Left cardiac atrium (tissue), 4 donors: Measurements from ENCODE around the gene GTSE1. TPM values are rescaled to one million over a fixed set of nuclear protein-coding genes. Genes with fewer than 3 reads are reported as not detected.

ENCODE experiments used
- ATAC-seq, 2 donors: fragments of 200-7000 bp; cut with Tn5 transposase; one replicate each; pipeline ENCODE4 v1.9.1; 2020; ENCODE audit warnings: mild to moderate bottlenecking in 2 of 2, moderate library complexity in 2 of 2
- DNase-seq: peaks from one replicate; pipeline ENCODE4 v3.0.0-alpha.2; 2020
- intact Hi-C, 2 donors: fragments of 100-400 bp; cut with DNase I; formaldehyde crosslinking; loops; one replicate each; pipeline versions ENCODE4 v1.14.1 to v1.15.1; 2022 to 2023
- total RNA-seq, 2 donors: library from RNA; stranded (reverse); fragmentation: NEBNext Ultra II Directional; extraction: Animal tissue kit (Norgen Biotek cat#: 25700); gene quantifications; one replicate each; pipeline ENCODE4 v1.2.1, GENCODE V29; 2021
- donor health status: DM: no; HTN: yes; CAD: no.
- donor health status: DM: no; HTN: yes; CAD: no; lungs with severe emphysema.
- donor health status: DM: yes; HTN: yes; CAD: no.
- donor health status: Dilated cardiomyopathy.

The GTSE1 gene
- total RNA-seq, 2 donors from 2014 or later: 0.24 to 0.94 TPM

DNA sequence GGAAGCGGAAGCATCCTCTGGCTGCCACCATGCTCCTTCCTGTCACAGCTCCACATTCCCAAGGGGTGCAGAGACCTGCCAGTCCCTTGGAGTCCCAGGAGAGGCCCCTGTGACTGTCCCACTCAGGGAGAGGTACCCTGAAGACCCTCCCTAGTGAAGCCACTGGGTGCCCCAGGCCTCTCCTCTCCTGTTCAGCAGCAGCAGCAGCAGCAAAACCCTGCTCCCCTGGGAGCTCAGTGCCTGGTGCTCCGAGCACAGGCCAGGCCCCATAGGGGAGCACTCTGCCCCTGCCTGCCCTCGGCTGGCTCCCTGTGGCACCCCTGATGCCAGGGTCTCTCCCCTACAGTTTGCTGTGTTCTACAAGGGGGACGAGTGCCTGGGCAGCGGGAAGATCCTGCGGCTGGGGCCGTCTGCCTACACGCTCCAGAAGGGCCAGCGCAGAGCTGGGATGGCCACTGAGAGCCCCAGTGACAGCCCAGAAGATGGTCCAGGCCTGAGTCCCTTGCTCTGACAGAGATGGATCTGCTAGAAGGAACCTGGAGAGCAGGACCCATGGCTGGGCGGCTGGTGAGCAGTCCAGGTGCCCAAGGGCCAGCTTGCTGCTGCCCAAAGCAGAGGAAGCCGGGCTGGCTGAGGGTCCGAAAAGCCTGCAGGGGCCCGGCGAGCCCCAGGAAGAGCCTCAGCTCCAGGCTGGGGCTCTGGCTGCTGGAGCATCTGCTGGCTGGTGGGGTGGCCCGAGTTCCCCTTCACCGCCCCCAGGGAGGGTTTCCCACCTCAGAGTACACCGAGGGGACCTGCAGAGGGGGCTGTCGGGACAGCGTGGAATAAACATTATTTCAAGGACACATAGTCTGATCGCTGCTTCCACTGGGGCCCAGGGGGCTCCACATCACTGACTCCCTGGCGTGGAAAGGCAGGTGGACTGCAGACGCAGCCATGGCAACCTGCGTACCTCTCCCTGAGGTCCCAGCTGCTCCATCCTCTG is 60.1 kb downstream of the GTSE1 start:
- no peak for ATAC-seq
- intact Hi-C loops: no loop called here
- DNase-seq: peak; percentile 15

DNA sequence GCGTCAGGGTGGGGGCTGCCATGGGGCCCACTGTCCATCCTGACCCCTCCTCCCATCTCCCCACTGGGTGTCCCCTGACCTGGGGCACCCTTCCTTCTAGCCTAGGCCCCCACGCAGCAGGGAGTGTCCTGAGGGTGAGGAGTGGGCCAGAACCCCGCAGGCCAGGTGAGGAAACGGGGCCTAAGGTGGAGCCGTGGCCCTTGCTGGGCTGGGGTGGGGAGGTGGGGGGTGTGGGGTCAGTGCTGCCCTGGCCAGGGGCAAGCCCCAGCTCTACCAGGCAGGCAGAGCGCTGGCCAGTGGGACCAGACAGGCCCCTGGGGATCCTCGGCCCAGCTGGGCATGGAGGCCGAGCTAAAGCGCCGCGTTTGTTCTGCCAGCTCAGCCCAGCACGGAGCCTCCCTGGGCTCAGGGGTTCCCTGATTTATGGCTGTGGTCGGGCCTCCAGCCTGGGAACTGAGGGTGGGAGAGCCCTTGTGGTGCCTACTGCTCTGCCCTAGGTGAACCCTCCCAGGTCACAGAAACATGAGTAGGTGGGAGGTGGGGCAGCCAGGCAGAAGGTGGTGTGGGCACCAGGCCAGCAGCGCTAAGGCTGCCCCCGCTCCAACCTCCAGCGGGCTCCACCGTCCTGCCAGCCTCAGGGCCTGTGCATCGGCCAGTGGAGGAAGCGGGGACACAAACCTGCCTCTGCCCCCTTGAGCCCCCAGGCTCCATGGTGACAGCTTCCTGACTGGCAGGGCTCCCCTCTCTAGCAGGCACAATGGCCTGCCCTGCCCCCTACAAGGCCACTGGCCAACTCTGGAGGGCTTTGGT is 61.2 kb downstream of the GTSE1 start:
- peak; percentile 7 for DNase-seq
- ATAC-seq: no peak
- intact Hi-C loops: no loop called here

DNA sequence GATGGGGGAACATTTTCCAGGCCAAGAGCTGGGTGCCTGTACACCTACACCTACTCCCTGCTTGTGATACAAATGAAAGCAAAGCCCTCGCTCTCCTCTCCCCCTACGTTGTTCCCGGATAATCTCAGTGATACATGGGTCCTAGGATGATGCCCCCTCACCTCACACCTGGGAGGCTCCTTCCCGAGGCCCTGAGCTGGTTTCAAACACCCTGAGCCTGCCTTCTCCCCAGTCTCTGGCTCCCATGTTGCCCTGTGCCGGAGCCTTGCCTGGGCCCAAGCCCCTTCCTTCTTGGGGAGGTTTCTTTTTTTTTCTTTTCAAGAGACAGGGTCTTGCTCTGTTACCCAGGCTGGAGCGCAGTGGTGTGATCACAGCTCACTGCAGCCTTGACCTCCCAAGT is 62.1 kb downstream of the GTSE1 start:
- DNase-seq: no peak
- ATAC-seq: no peak
- intact Hi-C loops: no loop called here

DNA sequence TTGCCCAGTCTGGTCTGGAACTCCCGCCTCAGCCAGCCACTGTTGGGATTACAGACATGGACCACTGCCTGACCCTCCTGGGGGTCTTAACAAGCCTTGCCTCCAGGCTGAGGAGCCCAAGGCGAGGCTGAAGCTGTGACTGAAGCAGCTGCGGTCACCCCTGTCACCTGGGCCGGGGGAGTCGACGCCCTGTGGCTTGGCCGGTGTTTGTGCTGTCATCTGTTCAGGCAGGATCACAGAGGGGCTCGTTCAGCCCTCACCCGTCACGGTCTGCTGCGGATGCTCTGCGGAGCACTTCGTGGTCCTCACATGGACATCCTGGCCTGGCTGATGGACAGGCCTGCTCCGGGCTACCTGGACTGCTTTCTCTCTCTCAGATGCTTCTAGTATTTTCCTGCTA is 62.7 kb downstream of the GTSE1 start:
- DNase-seq: peak; percentile 19
- ATAC-seq: no peak
- intact Hi-C loops: no loop called here

DNA sequence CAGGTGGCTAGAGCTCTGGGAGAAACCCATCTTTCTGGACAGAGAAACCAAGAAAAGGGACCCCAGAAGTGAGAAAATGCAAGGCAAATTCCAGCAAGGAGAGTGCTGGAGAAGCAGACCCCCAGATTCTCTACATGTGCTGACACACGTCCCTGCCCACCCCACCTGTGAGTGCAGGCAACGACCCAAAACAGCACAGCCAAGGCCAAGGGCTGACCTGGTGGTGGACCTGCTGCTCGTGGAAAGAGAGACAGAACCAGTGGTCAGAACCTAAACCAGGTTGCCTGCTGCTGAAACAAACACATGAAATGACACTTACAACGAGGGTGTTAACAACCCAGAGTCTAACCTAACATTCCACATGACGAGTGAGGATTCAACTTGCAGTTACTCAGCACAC is 63.4 kb downstream of the GTSE1 start:
- intact Hi-C loops: loop anchor here in 1 of 2 donors (5.0 kb wide), 1 partner anchor 172 kb away; no protein-coding TSS in a partner anchor
- DNase-seq: no peak
- ATAC-seq: no peak

DNA sequence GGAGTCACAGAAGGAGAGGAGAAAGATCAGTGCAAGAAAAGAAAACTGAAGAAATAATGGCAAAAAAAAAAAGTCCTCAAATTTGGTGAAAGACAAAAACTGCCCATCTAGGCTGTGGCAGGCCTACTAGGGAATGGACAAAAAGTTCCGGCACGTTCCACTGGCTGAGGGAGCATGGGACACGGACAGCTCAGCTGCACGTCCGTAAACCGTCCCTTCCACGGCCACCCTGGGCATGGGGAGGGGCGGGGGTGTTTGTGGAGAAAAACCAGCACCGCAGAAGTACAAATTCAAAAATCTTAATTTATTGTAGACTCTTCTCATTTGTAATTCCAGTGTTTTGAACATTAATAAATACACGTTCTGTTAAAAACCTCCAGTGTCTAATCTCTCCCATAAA is 64.2 kb downstream of the GTSE1 start:
- no peak for DNase-seq
- intact Hi-C loops: loop anchor here in 1 of 2 donors (5.0 kb wide), 1 partner anchor 171 kb away; no protein-coding TSS in a partner anchor
- no peak for ATAC-seq

DNA sequence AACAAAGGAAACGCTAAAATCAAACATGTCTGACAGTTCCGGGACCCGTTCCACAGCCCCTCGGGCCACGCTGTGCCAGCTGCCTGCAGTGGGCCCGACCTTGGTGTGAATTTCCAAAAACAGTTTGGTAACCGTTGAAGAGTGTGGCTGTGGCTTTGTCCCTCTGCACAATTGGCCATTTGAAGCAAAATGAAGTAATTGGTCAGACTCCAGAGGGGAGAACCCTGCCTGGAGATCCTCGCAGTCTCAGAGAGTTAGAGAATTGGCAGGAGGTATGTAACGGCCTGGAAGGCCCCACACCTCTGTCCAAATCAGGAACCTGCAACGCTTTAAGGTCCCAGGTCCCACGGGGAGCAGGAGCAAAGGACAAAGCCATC is 65.1 kb downstream of the GTSE1 start:
- DNase-seq: no peak
- no peak for ATAC-seq
- intact Hi-C loops: loop anchor here in 1 of 2 donors (5.0 kb wide), 1 partner anchor 170 kb away; no protein-coding TSS in a partner anchor

DNA sequence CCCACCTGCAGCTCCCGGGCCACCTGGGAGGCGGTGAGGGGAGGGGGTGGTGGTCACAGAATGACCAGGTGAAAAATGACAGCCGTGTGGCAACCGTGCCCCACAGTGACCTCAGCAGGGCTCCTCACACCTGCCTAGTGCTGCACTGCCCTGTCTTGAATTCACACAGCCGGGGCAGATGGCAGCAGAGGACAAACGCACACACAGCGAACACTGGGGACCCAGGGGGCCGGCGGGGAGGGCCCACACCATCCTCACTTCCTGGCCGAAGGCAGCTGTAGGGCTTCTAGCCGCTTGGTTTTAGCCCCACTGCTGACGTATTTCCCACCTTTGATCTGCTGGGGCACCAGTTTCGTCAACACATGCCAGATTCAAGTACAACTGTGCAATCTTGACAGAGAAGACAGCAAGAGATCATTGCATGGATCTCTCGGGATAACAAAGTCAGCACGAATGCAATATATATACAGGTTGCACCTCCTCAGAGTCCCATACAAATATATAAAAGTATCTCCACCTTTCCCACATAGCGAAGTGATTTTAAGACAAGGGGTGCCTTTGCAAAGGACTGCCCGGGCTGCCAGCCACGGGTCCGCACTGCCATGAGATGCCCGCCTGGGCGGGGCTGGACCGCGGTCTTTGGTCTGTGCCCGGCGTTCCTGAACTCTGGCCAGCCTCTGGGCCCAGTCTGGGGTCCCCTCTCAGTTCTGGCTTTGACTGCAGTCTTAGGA is 65.7 kb downstream of the GTSE1 start:
- ATAC-seq: no peak
- no peak for DNase-seq
- intact Hi-C loops: loop anchor here in 1 of 2 donors (5.0 kb wide), 1 partner anchor 170 kb away; no protein-coding TSS in a partner anchor

DNA sequence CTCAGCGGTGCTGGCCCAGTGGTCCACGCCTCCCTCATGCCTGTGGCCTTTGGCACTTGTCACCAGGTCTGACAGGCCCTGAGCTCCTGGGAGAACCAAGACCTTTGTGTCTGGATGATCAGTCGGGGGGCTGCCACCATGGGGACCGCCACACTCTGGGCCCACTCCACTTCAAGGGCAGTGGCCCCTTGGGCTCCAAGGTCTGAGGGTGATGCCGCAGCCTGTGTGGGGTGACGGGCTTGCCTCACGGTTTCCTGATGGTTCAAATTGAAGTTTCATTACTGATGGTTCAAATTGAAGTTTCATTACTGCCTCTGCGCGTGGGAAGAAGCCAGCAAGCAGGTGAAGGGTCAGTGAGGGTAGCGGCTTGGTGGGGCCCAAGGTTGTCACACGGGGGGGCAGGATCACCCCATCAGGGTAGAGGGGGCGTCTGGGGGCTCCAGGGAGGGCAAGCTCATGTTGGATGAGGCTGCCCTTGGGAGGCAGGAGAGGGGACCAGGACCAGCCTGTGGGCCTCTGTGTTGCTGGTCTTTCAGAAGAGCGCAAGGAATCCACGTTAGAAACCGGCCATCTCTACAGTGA is 66.4 kb downstream of the GTSE1 start:
- no peak for ATAC-seq
- DNase-seq: no peak
- intact Hi-C loops: loop anchor here in 1 of 2 donors (5.0 kb wide), 1 partner anchor 169 kb away; no protein-coding TSS in a partner anchor

DNA sequence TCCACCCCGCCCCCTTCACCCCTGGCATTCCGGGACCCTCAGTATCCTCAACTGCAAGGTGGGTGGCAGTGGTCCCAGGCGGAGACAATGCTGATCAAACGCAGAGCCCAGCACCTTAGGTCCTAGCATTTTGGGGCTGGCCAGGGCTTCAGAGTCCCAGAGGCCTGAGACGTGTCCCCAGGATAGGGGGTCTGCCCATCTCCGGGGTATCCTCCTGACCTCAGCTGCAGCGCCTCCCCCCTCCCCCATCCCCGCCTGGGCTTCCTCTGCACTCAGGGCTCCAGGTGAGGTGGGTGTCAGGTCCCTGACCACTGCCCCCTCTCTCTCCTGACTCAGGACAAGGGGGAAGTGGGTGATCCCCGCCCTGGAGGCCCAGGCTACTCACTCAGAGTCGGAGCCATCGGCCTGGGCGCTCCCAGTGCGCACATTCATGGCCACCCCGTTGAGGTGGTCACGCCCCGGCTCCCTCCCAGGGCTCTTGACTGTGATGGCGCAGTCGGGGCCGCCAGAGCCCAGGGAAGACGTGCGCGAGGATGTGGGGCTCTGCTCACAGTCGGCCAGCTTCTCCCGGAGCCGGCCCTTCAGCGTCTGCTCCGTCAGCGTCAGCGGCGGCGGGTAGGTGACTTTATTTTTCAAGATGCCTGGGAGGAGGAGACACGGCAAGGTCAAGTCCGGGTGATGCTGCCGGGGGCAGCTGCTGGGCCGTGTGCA is 67.1 kb downstream of the GTSE1 start:
- intact Hi-C loops: loop anchor here in 1 of 2 donors (5.0 kb wide), 1 partner anchor 169 kb away; no protein-coding TSS in a partner anchor
- ATAC-seq (no peak), DNase-seq (no peak)

DNA sequence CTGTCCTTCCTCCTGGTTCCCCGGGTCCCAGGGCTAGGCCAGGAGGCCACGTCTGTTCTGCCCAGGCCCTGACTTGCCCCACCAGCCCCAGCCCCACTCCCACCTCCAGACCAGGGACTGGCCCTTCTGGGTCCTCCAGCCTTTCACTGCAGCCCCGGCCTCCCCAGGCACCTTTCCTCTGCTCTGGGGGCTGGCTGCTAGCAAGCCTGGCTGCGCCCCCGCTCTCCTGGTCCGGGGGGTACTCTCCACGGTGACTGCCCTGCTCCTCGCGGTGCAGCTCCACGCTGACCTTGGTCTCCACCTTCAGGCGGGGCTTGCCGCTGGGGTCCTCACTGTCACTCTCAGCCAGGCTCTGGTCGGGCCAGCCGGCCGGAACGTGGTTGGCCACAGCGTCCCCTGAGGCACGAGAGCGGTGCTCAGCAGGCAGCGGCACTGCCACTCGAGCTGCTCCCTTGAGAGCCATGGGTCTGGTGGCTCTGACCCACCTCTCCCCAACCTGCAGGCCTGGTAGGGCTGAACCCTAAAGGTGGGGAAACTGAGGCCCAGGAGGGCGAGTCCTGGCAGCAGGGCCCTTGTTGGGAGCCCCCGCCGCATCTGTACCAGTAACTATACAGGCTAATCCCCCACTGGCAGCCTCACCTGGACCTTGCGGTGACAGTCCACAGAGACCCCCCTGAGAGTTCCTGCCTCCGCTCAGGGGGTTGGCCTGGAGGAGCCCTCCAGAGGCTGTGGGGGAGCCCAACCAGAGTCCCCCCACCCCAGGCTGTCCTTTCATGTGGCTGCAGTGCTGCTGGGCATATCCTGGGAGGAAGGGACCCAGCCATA is 67.9 kb downstream of the GTSE1 start:
- DNase-seq (peak; percentile 18), ATAC-seq (no peak)
- intact Hi-C loops: loop anchor here in 1 of 2 donors (5.0 kb wide), 2 partner anchors 168 to 178 kb away; no protein-coding TSS in a partner anchor

DNA sequence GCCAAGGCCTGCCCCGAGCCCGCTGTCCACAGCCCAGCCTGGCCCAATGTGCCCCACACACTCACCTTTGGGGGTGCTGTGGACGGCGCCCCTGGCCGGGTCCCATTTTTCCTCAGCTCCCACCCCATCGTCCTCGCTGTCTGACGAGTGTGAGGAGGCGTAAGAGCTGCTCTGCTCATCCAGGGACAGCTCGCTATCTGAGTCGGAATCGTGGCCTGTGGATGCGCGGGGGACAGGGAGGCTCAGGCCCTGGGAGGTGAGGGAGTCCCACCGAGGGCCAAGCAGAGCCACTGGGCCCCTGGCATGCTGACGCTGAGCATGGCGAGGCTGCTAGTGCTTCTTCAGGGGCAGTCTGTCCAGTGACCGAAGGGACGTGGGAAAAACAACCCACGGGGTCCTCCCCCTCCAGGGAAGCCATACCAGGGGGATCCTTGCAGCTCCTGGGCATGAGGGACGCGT is 68.5 kb downstream of the GTSE1 start:
- ATAC-seq: no peak
- intact Hi-C loops: loop anchor here in 1 of 2 donors (5.0 kb wide), 1 partner anchor 177 kb away; no protein-coding TSS in a partner anchor
- no peak for DNase-seq

DNA sequence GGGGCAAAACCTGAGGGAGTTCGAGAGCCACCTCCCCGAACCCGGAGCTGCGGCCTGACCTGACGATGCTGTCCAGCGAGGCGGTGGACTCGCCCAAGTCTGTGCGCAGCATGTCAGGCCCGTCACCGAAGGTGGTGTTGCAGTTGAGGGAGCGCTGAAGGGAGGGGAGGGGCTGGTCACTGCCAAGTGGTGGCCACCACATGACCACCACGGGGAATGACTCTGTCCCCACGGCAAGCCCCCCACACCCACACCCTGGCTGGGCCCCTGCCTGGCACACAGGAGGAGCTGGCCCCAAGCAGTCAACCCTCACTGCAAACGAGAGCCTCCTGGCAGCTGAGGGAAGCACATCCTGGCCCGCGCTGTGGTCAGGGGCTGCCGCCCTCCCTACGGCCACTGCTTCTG is 69.7 kb downstream of the GTSE1 start:
- peak; percentile 14 for DNase-seq
- no peak for ATAC-seq
- intact Hi-C loops: loop anchor here (2.0 to 5.0 kb wide), 2 partner anchors 176 kb away; no protein-coding TSS in a partner anchor

DNA sequence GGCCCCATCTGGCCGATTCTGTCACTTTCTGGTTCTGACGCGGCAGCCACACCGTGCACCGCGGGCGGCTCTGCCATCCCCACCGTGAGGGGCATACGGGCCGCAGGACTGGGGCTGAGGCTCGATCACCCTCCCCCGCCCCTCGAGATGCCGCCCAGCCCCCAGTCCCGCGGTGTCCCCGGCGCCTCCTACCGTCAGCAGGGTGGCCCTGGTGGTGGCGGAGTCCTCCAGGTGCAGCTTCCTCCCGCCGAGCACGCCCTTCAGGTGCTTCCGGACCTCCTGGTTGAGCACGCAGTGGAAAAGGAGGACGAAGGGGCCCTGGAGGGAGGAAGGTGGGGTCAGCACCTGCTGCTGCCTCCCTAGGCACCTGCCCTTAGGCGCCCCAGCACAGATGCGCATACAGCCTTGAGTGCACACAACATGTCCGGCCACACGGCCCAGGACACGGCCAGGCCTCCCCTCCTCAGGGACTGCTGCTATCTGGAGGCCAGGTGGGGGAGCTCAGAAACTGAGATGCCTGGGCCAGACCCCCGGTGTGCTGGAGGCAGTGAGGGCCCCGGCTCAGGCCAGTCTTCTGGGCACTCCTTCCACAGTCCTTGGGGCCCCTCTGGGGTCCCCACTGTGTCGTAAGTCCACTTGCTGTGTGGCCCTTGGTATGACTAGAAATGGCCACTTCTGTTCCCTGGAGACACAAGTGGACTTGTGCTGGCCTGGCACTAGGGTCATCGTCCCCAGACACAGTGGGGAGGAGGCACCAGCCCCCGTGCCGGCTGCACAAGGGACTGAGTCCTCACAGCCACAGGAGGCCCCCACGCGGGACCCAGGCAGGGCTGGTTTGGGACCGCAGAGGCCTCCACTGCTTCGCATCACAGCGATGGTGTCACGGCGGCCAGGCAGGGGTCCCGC is 70.4 kb downstream of the GTSE1 start:
- ATAC-seq (no peak), DNase-seq (peak; percentile 17)
- intact Hi-C loops: loop anchor here (2.0 to 5.0 kb wide), 2 partner anchors 175 to 176 kb away; no protein-coding TSS in a partner anchor

DNA sequence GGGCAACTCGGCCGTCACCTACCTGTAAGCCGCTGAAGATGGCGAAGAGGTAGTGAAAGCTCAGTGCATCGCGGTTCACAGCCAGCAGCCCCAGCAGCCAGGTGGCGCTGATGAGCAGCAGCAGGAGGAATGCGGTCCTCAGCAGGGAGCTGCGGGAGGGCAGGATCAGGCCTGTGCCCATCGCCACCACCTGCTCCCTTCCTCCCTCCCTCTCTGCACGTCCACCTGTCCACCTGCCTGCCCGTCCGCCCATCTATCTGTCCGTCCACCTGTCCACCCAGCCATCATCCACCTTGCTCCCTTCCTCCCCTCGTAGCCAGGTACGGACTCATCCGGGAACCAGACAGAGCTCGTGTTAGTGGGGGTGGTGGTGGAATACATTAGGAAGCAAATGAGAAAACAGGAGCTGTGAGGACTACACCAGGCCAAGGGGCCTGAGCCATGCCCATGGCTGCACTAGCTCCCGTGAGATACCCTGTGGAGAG is 71.1 kb downstream of the GTSE1 start:
- ATAC-seq (peak; percentile 56 to 70), DNase-seq (peak; percentile 72)
- intact Hi-C loops: loop anchor here (2.0 to 5.0 kb wide), 2 partner anchors 175 kb away; no protein-coding TSS in a partner anchor
